ENCODE results near the gene SLC17A7.

SLC17A7 gene

GRCh38 chr19:49443366-49444099 lies 2.2 kb upstream of the SLC17A7 start:
- peak; percentile 86 for DNase-seq (ENCODE audit: low read depth)

GRCh38 chr19:49442771-49443365 lies 1.5 kb upstream of the SLC17A7 start:
- DNase-seq (ENCODE audit: low read depth): peak; percentile 67

GRCh38 chr19:49442354-49442753 lies 1.0 kb upstream of the SLC17A7 start:
- no peak for DNase-seq (ENCODE audit: low read depth)

- DNase-seq (ENCODE audit: low read depth): no peak
Observed at GRCh38 chr19:49441960-49442350, 628 bp upstream of the SLC17A7 start.

GRCh38 chr19:49440439-49441209 lies 703 bp downstream of the SLC17A7 start:
- DNase-seq (ENCODE audit: low read depth): no peak

- no peak for DNase-seq (ENCODE audit: low read depth)
Observed at GRCh38 chr19:49439836-49440235, 1.5 kb downstream of the SLC17A7 start.

DNA sequence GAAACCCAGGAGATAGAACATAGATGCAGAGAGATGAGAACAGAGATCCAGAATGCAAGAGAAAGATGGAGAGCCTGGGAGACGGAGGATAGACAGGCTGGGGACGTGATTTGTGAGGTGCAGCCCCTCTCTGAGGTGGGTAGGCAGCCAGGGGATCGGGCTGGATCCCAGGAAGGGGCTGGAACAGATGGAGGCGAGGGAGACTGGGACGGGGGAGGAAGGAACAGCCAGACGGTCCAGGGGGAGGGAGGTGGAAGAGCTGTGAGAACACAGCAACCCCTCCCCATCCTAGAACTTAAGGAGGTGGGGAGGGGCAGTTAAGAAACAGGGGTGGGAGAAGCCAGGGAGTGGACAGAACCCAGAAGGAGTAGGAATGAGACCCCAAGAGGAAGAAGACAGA lies 3.1 kb downstream of the SLC17A7 start:
- DNase-seq (ENCODE audit: low read depth): no peak

- no peak for DNase-seq (ENCODE audit: low read depth)
Observed at GRCh38 chr19:49437231-49437630, 4.1 kb downstream of the SLC17A7 start.

GRCh38 chr19:49436381-49437017 lies 4.8 kb downstream of the SLC17A7 start:
- DNase-seq (ENCODE audit: low read depth): no peak

GRCh38 chr19:49435670-49436069 lies 5.7 kb downstream of the SLC17A7 start:
- DNase-seq (ENCODE audit: low read depth): no peak

DNA sequence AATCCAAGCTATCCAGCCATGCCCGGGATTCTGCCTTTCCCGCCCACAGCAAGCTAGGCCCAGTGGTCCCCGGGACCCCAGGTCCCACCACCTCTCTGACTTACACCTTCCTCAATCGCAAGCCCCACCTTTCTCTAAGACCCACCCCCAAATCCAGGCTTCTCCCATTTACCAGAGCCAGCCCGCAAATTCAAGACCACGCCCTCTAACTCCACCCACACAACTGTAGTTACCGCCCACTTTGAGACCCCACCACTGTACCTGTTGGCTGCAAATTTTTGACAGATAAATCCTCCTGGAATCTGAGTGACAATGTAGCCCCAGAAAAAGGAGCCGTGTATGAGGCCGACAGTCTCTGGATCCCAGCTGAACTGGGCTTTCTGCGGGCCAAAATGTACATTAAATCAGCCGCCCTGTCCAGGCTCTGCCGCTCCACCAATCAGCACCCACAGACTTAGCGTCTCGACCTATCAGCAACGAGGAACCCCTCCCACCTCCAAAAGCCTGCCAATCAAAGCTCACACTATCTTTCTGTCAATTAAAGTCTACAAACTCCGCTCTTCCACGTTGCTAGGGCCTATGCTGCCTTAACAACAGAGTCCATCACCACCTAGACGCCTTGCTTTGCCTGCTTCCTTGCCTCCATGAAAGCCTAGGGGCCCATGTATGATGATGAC lies 6.3 kb downstream of the SLC17A7 start:
- DNase-seq (ENCODE audit: low read depth): no peak

DNA sequence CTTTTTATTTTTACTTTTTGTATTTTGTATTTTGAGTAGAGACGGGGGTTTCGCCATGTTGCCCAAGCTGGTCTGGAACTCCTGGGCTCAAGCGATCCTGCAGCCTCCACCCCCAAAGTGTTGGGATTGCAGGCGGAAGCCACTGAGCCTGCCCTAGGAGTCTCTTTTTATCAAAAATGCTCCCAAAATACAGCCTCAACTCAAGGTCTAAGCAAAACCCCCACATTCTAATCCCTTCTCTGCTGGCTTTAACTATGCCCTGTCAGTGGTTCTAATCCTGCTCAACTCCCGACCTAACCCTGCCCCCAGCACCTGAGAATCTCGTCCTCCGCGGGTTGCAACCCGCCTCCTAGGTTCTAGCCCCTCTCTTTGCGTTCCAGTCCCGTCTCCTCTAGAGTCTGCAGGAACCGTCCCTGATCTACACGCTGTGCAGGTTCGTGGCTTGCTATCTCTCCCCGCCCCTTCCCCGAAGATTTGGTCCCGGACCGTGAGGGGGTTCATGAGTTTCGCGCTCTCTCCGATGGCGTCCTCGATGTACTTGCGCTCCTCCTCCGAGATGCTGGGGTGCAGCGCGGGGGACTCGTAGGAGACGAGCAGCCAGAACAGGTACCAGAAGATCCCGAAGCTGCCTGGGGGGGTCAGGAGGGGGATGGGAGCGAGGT lies 8.0 kb downstream of the SLC17A7 start:
- DNase-seq (ENCODE audit: low read depth): no peak

DNA sequence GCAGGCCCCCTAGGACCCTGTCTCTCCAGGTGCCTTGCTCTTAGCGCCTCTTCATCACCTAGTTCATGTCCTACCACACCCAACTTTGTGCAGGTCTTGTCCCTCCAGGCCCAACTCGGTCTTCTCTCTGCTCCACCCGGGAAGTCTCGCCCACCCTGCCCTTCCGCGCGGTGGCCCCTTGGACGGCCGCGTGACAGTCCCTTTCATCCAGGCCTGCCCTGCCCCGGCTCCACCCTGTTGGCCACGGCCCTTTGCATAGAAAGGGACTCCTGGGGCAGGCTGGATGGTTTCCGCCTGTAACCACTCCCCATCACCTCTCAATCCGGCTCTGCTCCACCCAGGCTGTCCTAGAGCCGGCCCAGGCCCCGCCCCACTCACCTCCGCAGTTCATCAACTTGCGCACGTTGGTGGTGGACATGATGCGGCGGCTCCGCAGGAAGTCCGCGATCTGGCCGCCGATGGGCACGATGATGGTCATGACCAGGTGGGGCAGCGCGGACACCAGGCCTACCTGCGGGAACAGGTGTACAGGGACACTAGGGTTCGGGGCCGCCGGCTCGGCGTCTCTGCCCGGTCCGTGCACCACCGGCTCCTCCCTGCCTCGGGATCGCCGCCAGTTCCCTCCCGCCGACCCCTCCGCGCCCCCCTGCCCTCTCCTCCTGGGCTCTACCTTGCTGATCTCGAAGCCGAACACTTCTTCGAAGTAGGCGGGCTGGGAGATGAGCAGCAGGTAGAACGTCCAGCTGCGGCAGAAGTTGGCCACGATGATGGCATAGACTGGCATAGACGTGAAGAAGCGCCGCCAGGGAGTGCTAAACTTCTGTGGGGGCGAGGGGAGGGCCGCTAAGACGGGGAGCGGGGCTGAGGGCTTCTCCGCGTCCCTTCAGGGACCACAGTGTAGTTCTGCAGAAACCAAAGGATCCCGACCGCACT lies 8.9 kb downstream of the SLC17A7 start:
- no peak for DNase-seq (ENCODE audit: low read depth)

GRCh38 chr19:49431330-49431749 lies 10.0 kb downstream of the SLC17A7 start:
- no peak for DNase-seq (ENCODE audit: low read depth)

GRCh38 chr19:49430678-49431329 lies 10.5 kb downstream of the SLC17A7 start:
- no peak for DNase-seq (ENCODE audit: low read depth)

- DNase-seq (ENCODE audit: low read depth): no peak
Observed at GRCh38 chr19:49430172-49430677, 11.1 kb downstream of the SLC17A7 start.

GRCh38 chr19:49428547-49429451 lies 12.5 kb downstream of the SLC17A7 start:
- no peak for DNase-seq (ENCODE audit: low read depth)

DNA sequence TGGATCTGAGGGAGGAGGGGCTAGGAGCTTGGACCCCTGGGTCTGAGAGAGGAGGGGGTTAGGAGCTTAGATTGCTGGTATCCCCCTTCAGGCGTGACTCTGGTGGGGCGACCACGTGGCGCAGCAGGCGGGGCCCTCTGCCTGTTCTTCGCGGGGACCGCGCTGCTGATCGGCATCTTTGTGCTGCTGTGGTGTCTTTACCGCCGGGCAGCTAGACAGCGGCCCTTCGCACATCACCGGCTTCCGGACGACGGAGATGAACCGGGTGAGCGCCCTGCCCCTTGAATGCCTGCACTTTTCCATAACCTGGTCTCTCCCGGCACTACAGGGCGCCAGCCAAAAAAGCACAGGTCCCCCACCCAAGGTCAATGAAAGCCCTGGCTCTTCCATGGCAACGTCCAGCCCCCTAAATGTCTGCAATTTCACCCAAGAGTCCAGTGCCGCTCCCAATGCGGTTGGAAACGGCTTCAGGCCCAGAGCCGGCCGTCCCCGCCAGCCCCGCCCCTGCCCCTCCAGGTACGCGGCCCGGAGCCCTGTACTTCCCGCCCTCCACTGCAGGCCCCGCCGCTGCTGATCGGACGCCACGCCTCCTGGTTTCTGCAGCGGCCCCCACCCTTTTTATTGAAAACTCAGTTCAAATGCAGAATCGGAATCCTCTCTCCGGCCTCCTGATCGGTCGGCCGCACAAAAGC lies 13.3 kb downstream of the SLC17A7 start:
- no peak for DNase-seq (ENCODE audit: low read depth)

All from GM04504 (cell line).